Measurements from ENCODE around the gene CRLF3. TPM values are rescaled to one million over a fixed set of nuclear protein-coding genes. Genes with fewer than 3 reads are reported as not detected.

The CRLF3 gene
- polyA plus RNA-seq, 1 of the 3 experiments (the other 2 are of a cell fraction) = 10.9 TPM

DNA sequence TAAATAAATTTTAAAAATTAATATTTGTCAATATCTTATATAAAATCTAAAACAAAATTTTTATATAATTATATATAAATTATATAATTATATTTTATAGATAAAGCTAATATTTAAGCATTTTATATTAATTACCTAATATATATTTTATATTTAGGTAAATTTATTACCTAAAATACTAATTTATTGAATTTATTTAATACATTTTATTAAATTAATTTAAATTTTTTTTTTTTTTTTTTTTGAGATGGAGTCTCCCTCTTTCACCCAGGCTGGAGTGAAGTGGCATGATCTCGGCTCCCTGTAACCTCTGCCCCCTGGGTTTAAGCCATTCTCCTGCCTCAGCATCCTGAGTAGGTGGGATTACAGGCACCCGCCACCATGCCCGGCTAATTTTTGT lies 29.7 kb upstream of the CRLF3 start (continued):
- TF ChIP-seq USF1 (IDR thresholded peaks at IDR 0.05; ENCODE audit: borderline replicate concordance, low read depth) (no peak), MXI1 (IDR thresholded peaks at IDR 0.05; ENCODE audit: low read depth, low read length) (no peak), ZBTB33 (IDR thresholded peaks at IDR 0.05; ENCODE audit: borderline replicate concordance, low read depth) (no peak), EZH2phosphoT487 (IDR thresholded peaks at IDR 0.05; ENCODE audit: borderline replicate concordance, low read depth) (no peak)

GRCh38 chr17:30848021-30848420 lies 23.5 kb upstream of the CRLF3 start:
- no peaks in the 10 kb centered on the region for H3K9me3 ChIP-seq
- H3K4me1 ChIP-seq (ENCODE audit: control insufficient read depth in 1 of 2, insufficient read depth in 2 of 2, low read depth in 1 of 2, low read length in 1 of 2) = no peaks in the 10 kb centered on the region
- no peaks in the 10 kb centered on the region for H3K79me2 ChIP-seq (ENCODE audit: insufficient read depth)
- ChIA-PET POLR2A (no interaction called here), CTCF (no interaction called here)
- no peak overlapping the region for H3K27ac ChIP-seq (ENCODE audit: low read depth in 2 of 2, low read length in 1 of 2)
- no peak overlapping the region for H3K4me3 ChIP-seq (ENCODE audit: low read depth in 2 of 2, low read length in 1 of 2)
- H3K27me3 ChIP-seq (ENCODE audit: insufficient read depth) = no peaks in the 10 kb centered on the region
- no peaks in the 10 kb centered on the region for H4K20me1 ChIP-seq (ENCODE audit: insufficient read depth)
- H3K36me3 ChIP-seq (replicated peaks in 1 of 2; ENCODE audit: control insufficient read depth in 1 of 2, insufficient read depth in 2 of 2, low read length in 1 of 2) = peaks cover 2 to 4% of the 10 kb centered on the region in 2 experiments
- H3K9ac ChIP-seq = no peak overlapping the region
- H3K4me2 ChIP-seq = no peak overlapping the region
- WGBS (ENCODE audit: low lambda C conversion rate) = 94% methylated on average over 6 of the region's 6 CpGs
- H3F3A ChIP-seq (replicated peaks; ENCODE audit: insufficient read depth) = peaks cover 3% of the 10 kb centered on the region
- DNase-seq = no peak
- H3K9me2 ChIP-seq = no peaks in the 10 kb centered on the region
- no peak for TF ChIP-seq ELF1 (IDR thresholded peaks at IDR 0.05)
- no peak for TF ChIP-seq NRF1 (IDR thresholded peaks at IDR 0.05; ENCODE audit: low read depth, low read length)
- TF ChIP-seq FOSL2 (IDR thresholded peaks at IDR 0.05; ENCODE audit: borderline replicate concordance, low read depth) = no peak
- no peak for TF ChIP-seq GABPA (IDR thresholded peaks at IDR 0.05; ENCODE audit: low read depth)
- TF ChIP-seq MEF2A (IDR thresholded peaks at IDR 0.05; ENCODE audit: borderline replicate concordance, low read depth) = no peak
- TF ChIP-seq TCF12 (IDR thresholded peaks at IDR 0.05) = no peak
- no peak for TF ChIP-seq RFX5 (IDR thresholded peaks at IDR 0.05; ENCODE audit: low read length)
- no peak for TF ChIP-seq ZBTB33 (IDR thresholded peaks at IDR 0.05; ENCODE audit: borderline replicate concordance, low read depth)
- TF ChIP-seq RAD21 (IDR thresholded peaks at IDR 0.05; ENCODE audit: low read length) = no peak
- TF ChIP-seq EP300 (IDR thresholded peaks at IDR 0.05; ENCODE audit: borderline replicate concordance in 1 of 2, low read depth in 1 of 2, low read length in 1 of 2) = no peak
- TF ChIP-seq MXI1 (IDR thresholded peaks at IDR 0.05; ENCODE audit: low read depth, low read length) = no peak
- TF ChIP-seq GATA2 (CRISPR knock-in tag; IDR thresholded peaks at IDR 0.05) = no peak
- no peak for TF ChIP-seq POLR2AphosphoS5 (IDR thresholded peaks at IDR 0.05; ENCODE audit: low read depth, low read length)
- TF ChIP-seq USF1 (IDR thresholded peaks at IDR 0.05; ENCODE audit: borderline replicate concordance, low read depth) = no peak
- no peak overlapping the region for H2AFZ ChIP-seq (ENCODE audit: low read depth)

Data from SK-N-SH (cell line).